Skeletal muscle satellite cell (primary cell): ENCODE measurements around the gene XRCC5.

Source experiments
- H3K27me3 ChIP-seq: 2 replicates; pipeline ENCODE4 v1.7.0; 2013; ENCODE audit warnings: low read length; ENCODE audit not compliant: control insufficient read depth, insufficient read depth
- H3K36me3 ChIP-seq: 2 replicates; pipeline ENCODE4 v1.7.0; 2013; ENCODE audit warnings: mild to moderate bottlenecking, control low read depth, low read length; ENCODE audit not compliant: insufficient read depth
- H3K4me1 ChIP-seq: 2 replicates; pipeline ENCODE4 v1.7.0; 2013; ENCODE audit warnings: low read length; ENCODE audit not compliant: control insufficient read depth, insufficient read depth
- H3K4me2 ChIP-seq: 2 replicates; pipeline ENCODE4 v1.7.0; 2013; ENCODE audit warnings: mild to moderate bottlenecking, low read length
- H3K4me3 ChIP-seq: 2 replicates; pipeline ENCODE4 v1.7.0; 2013; ENCODE audit warnings: low read length
- H3K9ac ChIP-seq: 2 replicates; pipeline ENCODE4 v1.7.0; 2013; ENCODE audit warnings: mild to moderate bottlenecking, low read depth, low read length, moderate library complexity
- H3K9me3 ChIP-seq: replicated peaks from 2 replicates; pipeline ENCODE4 v1.7.0; 2013; ENCODE audit warnings: mild to moderate bottlenecking, control low read depth, low read length

The XRCC5 gene

GRCh38 chr2:216188559-216188850 is 79.4 kb downstream of the XRCC5 start:
- peaks cover 31% of the 10 kb centered on the region for H3K36me3 ChIP-seq
- H3K9ac ChIP-seq = peak overlapping the region; percentile 10
- no peak overlapping the region for H3K4me3 ChIP-seq
- peak overlapping the region; percentile 41 for H3K4me2 ChIP-seq
- H3K9me3 ChIP-seq = no peaks in the 10 kb centered on the region
- no peaks in the 10 kb centered on the region for H3K27me3 ChIP-seq
- peaks cover 36% of the 10 kb centered on the region for H3K4me1 ChIP-seq

GRCh38 chr2:216188956-216189355 is 79.8 kb downstream of the XRCC5 start:
- Histone ChIP-seq H3K36me3 (peaks cover 31% of the 10 kb centered on the region), H3K27me3 (no peaks in the 10 kb centered on the region), H3K4me3 (no peak overlapping the region), H3K9me3 (no peaks in the 10 kb centered on the region), H3K4me2 (peak overlapping the region; percentile 41), H3K4me1 (peaks cover 36% of the 10 kb centered on the region), H3K9ac (peak overlapping the region; percentile 9)

GRCh38 chr2:216189410-216189809 is 80.3 kb downstream of the XRCC5 start:
- no peaks in the 10 kb centered on the region for H3K9me3 ChIP-seq
- H3K9ac ChIP-seq = peak overlapping the region; percentile 9
- no peak overlapping the region for H3K4me3 ChIP-seq
- peaks cover 36% of the 10 kb centered on the region for H3K4me1 ChIP-seq
- peak overlapping the region; percentile 30 for H3K4me2 ChIP-seq
- peaks cover 31% of the 10 kb centered on the region for H3K36me3 ChIP-seq
- no peaks in the 10 kb centered on the region for H3K27me3 ChIP-seq

GRCh38 chr2:216192181-216192580 is 83.0 kb downstream of the XRCC5 start:
- no peaks in the 10 kb centered on the region for H3K27me3 ChIP-seq
- no peak overlapping the region for H3K4me3 ChIP-seq
- H3K4me2 ChIP-seq = no peak overlapping the region
- H3K36me3 ChIP-seq = peaks cover 53% of the 10 kb centered on the region
- H3K9ac ChIP-seq = no peak overlapping the region
- H3K4me1 ChIP-seq = peaks cover 39% of the 10 kb centered on the region
- H3K9me3 ChIP-seq = no peaks in the 10 kb centered on the region

- peaks cover 58% of the 10 kb centered on the region for H3K36me3 ChIP-seq
- H3K4me3 ChIP-seq = no peak overlapping the region
- no peak overlapping the region for H3K9ac ChIP-seq
These were observed 83.8 kb downstream of the XRCC5 start for GRCh38 chr2:216192931-216193330.

GRCh38 chr2:216194013-216194412 is 84.9 kb downstream of the XRCC5 start:
- Histone ChIP-seq H3K4me1 (peaks cover 20% of the 10 kb centered on the region), H3K36me3 (peaks cover 62% of the 10 kb centered on the region), H3K9me3 (no peaks in the 10 kb centered on the region), H3K4me3 (no peak overlapping the region), H3K9ac (no peak overlapping the region), H3K4me2 (no peak overlapping the region), H3K27me3 (no peaks in the 10 kb centered on the region)

More at GRCh38 chr2:216192931-216193330, 83.8 kb downstream of the XRCC5 start:
- Histone ChIP-seq H3K4me1 (peaks cover 31% of the 10 kb centered on the region), H3K4me2 (no peak overlapping the region), H3K9me3 (no peaks in the 10 kb centered on the region), H3K27me3 (no peaks in the 10 kb centered on the region)

- H3K4me2 ChIP-seq = no peak overlapping the region
- no peaks in the 10 kb centered on the region for H3K27me3 ChIP-seq
- H3K36me3 ChIP-seq = peaks cover 65% of the 10 kb centered on the region
- no peak overlapping the region for H3K9ac ChIP-seq
- H3K9me3 ChIP-seq = no peaks in the 10 kb centered on the region
- no peak overlapping the region for H3K4me3 ChIP-seq
- H3K4me1 ChIP-seq = peaks cover 15% of the 10 kb centered on the region
These were observed 85.4 kb downstream of the XRCC5 start for GRCh38 chr2:216194561-216194960.

- H3K4me1 ChIP-seq = peaks cover 13% of the 10 kb centered on the region
- no peaks in the 10 kb centered on the region for H3K27me3 ChIP-seq
- H3K9me3 ChIP-seq = no peaks in the 10 kb centered on the region
- H3K9ac ChIP-seq = no peak overlapping the region
- peaks cover 69% of the 10 kb centered on the region for H3K36me3 ChIP-seq
- peak overlapping the region; percentile 27 for H3K4me2 ChIP-seq
- no peak overlapping the region for H3K4me3 ChIP-seq
These were observed 86.4 kb downstream of the XRCC5 start for GRCh38 chr2:216195565-216196029.

GRCh38 chr2:216201692-216202306 is 92.7 kb downstream of the XRCC5 start:
- Histone ChIP-seq H3K9me3 (no peaks in the 10 kb centered on the region), H3K4me2 (no peak overlapping the region), H3K27me3 (no peaks in the 10 kb centered on the region), H3K4me1 (no peaks in the 10 kb centered on the region), H3K4me3 (no peak overlapping the region), H3K36me3 (peaks cover 92% of the 10 kb centered on the region), H3K9ac (no peak overlapping the region)

GRCh38 chr2:216202626-216203250 is 93.6 kb downstream of the XRCC5 start:
- H3K4me3 ChIP-seq = no peak overlapping the region
- no peaks in the 10 kb centered on the region for H3K27me3 ChIP-seq
- peaks cover 91% of the 10 kb centered on the region for H3K36me3 ChIP-seq
- H3K4me2 ChIP-seq = no peak overlapping the region
- H3K9ac ChIP-seq = no peak overlapping the region
- no peaks in the 10 kb centered on the region for H3K9me3 ChIP-seq
- H3K4me1 ChIP-seq = no peaks in the 10 kb centered on the region

GRCh38 chr2:216205486-216205885 is 96.3 kb downstream of the XRCC5 start:
- Histone ChIP-seq H3K4me3 (no peak overlapping the region), H3K4me2 (no peak overlapping the region)

More at GRCh38 chr2:216205486-216205885, 96.3 kb downstream of the XRCC5 start:
- no peak overlapping the region for H3K9ac ChIP-seq
- H3K4me1 ChIP-seq = peaks cover 3% of the 10 kb centered on the region
- H3K9me3 ChIP-seq = no peaks in the 10 kb centered on the region
- peaks cover 88% of the 10 kb centered on the region for H3K36me3 ChIP-seq
- H3K27me3 ChIP-seq = no peaks in the 10 kb centered on the region
